NB4 (cell line): ENCODE measurements around the gene CAMTA1.

Experiments used
- CTCF ChIP-seq: IDR thresholded peaks from one replicate; pipeline ENCODE4 v1.5.1; 2012; ENCODE audit warnings: low read depth, low read length
- MAX ChIP-seq: IDR thresholded peaks from 2 replicates; pipeline ENCODE4 v1.6.1; 2011; ENCODE audit warnings: low read depth, low read length

GRCh38 chr1:7177021-7177420 lies 391.8 kb downstream of the CAMTA1 start:
- no peak for TF ChIP-seq MAX
- no peak for TF ChIP-seq CTCF
